ENCODE measurements around the gene CHAC1. TPM values are rescaled to one million over a fixed set of nuclear protein-coding genes. Genes with fewer than 3 reads are reported as not detected.

CHAC1 gene
- total and polyA plus RNA-seq, 10 donors, result 0.39 to 5.5 (median 1.6) TPM

GRCh38 chr15:40927873-40928806, 25.1 kb upstream of the CHAC1 start:
- TF ChIP-seq POLR2AphosphoS5 (IDR thresholded peaks at IDR 0.05) (no peak), POLR2A (IDR thresholded peaks at IDR 0.05) (no peak)
- TF ChIP-seq, protein P1, sequence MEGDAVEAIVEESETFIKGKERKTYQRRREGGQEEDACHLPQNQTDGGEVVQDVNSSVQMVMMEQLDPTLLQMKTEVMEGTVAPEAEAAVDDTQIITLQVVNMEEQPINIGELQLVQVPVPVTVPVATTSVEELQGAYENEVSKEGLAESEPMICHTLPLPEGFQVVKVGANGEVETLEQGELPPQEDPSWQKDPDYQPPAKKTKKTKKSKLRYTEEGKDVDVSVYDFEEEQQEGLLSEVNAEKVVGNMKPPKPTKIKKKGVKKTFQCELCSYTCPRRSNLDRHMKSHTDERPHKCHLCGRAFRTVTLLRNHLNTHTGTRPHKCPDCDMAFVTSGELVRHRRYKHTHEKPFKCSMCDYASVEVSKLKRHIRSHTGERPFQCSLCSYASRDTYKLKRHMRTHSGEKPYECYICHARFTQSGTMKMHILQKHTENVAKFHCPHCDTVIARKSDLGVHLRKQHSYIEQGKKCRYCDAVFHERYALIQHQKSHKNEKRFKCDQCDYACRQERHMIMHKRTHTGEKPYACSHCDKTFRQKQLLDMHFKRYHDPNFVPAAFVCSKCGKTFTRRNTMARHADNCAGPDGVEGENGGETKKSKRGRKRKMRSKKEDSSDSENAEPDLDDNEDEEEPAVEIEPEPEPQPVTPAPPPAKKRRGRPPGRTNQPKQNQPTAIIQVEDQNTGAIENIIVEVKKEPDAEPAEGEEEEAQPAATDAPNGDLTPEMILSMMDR (IDR thresholded peaks at IDR 0.05 in 8 of 11, conservative IDR thresholded peaks at IDR 0.05 in 3 of 11), result no peak
- intact Hi-C loops (cut with DNase I; ENCODE audit: low total_unique reads), result no loop called here
- Histone ChIP-seq H3K9me3 (no peaks in the 10 kb centered on the region), H3K27me3 (replicated peaks in 1 of 7) (peaks cover 0 to 80% (median 61%) of the 10 kb centered on the region in 7 donors), H3K27ac (no peak overlapping the region), H3K4me1 (peaks cover 56 to 79% (median 75%) of the 10 kb centered on the region in 6 donors), H3K4me3 (peak overlapping the region; percentile 47 to 87 (median 58)), H3K36me3 (no peaks in the 10 kb centered on the region)
- 0 to 1% (median 1%) methylated on average over 20 to 68 of the region's 68 CpGs for WGBS, 5 donors
- peak; percentile 73 for DNase-seq

DNA sequence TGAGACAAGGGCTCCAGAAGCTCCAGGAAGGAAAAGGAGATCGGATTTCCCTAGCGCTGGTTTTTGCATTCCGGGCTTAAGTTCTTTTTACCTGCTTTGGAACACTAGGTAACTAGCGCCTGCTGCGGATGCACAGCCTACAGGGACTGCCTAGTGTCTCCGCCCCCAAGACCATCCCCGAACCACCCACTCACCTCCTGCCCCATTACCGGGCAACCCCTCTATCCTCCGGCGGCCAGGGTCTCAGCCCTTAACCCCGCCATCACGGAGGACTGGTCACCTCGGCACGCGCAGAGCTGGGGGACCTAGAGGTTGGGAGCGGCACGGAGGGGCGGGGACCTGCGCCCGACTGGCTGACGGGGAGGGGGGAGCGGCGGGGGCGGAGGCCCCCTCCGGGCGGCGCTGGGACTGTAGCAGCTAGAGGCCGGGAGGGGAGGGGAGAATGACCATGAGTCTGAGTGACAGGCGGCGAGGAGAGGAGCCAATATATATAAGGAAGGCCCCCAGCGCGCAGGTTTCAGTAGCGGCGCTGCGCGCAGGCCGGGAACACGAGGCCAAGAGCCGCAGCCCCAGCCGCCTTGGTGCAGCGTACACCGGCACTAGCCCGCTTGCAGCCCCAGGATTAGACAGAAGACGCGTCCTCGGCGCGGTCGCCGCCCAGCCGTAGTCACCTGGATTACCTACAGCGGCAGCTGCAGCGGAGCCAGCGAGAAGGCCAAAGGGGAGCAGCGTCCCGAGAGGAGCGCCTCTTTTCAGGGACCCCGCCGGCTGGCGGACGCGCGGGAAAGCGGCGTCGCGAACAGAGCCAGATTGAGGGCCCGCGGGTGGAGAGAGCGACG, 24.2 kb upstream of the CHAC1 start, which contains the start of gene DLL4:
Gene DLL4, plus strand, starts transcription at position 520 of the 839 bp plus-strand sequence. CDS start 329 bp downstream, outside the sequence.
- TF ChIP-seq, protein P1 (IDR thresholded peaks at IDR 0.05 in 8 of 11, conservative IDR thresholded peaks at IDR 0.05 in 3 of 11), result no peak
- peak; percentile 89 to 95 (median 94) for TF ChIP-seq POLR2AphosphoS5 (IDR thresholded peaks at IDR 0.05)
- peak in 2 of 3 donors; percentile 63 to 85 for TF ChIP-seq POLR2A (IDR thresholded peaks at IDR 0.05)
- WGBS, 5 donors, result 0 to 1% (median 1%) methylated on average over 40 to 71 of the region's 71 CpGs
- peaks cover 0 to 80% (median 61%) of the 10 kb centered on the region in 7 donors for H3K27me3 ChIP-seq (replicated peaks in 1 of 7)
- intact Hi-C loops (cut with DNase I; ENCODE audit: low total_unique reads), result no loop called here
- H3K4me1 ChIP-seq, result peaks cover 58 to 88% (median 82%) of the 10 kb centered on the region in 6 donors
- peak within 1 kb of the TSS in 6 of 8 donors; percentile 27 to 74 (median 58) for H3K27ac ChIP-seq
- peak within 1 kb of the TSS; percentile 47 to 87 (median 58) for H3K4me3 ChIP-seq
- H3K9me3 ChIP-seq, result no peaks in the 10 kb centered on the region
- H3K36me3 ChIP-seq, result no peaks in the 10 kb centered on the region
- DNase-seq, result peak; percentile 85

DNA sequence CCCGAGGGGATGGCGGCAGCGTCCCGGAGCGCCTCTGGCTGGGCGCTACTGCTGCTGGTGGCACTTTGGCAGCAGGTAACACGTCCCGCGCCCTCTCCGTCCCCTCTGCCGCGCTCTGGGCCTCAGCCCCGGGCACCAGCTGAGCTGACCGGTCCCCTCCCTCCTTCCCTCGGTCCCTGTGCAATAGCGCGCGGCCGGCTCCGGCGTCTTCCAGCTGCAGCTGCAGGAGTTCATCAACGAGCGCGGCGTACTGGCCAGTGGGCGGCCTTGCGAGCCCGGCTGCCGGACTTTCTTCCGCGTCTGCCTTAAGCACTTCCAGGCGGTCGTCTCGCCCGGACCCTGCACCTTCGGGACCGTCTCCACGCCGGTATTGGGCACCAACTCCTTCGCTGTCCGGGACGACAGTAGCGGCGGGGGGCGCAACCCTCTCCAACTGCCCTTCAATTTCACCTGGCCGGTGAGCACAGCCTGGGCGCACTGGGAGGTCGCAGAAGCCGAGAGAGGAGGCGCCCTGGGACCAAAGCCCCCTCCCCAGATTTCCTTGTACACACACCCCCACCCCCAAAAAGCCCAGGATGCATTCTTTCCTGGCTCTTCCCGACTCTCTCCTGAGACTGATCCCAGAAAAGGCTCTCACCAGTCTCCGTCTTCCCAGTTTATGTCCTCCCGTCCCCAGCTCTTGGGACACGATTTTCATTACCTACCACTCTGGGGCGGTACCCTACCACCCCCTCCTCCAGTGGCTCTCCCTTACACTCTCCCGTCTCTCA, 23.4 kb upstream of the CHAC1 start:
- Histone ChIP-seq H3K27ac (peak overlapping the region in 6 of 8 donors; percentile 27 to 74 (median 58)), H3K36me3 (peaks cover 0 to 5% (median 0%) of the 10 kb centered on the region in 6 donors), H3K4me3 (peak overlapping the region; percentile 47 to 87 (median 58)), H3K9me3 (no peaks in the 10 kb centered on the region), H3K4me1 (peaks cover 58 to 96% (median 85%) of the 10 kb centered on the region in 6 donors), H3K27me3 (replicated peaks in 1 of 7) (peaks cover 0 to 78% (median 61%) of the 10 kb centered on the region in 7 donors)
- TF ChIP-seq, protein P1 (IDR thresholded peaks at IDR 0.05 in 8 of 11, conservative IDR thresholded peaks at IDR 0.05 in 3 of 11), result no peak
- TF ChIP-seq POLR2AphosphoS5 (IDR thresholded peaks at IDR 0.05) (no peak), POLR2A (IDR thresholded peaks at IDR 0.05) (no peak)
- intact Hi-C loops (cut with DNase I; ENCODE audit: low total_unique reads), result no loop called here
- DNase-seq, result peak; percentile 82
- WGBS, 5 donors, result 2% methylated on average over 43 to 56 of the region's 56 CpGs
